ENCODE results near the gene CACFD1.

The CACFD1 gene

GRCh38 chr9:133484671-133485437 lies 25.1 kb downstream of the CACFD1 start:
- DNase-seq (ENCODE audit: low read depth) = no peak

GRCh38 chr9:133485531-133486260 lies 25.9 kb downstream of the CACFD1 start:
- DNase-seq (ENCODE audit: low read depth) = no peak

GRCh38 chr9:133487331-133487725 lies 27.6 kb downstream of the CACFD1 start:
- no peak for DNase-seq (ENCODE audit: low read depth)

- no peak for DNase-seq (ENCODE audit: low read depth)
Measured at GRCh38 chr9:133488686-133489252, 29.0 kb downstream of the CACFD1 start.

- DNase-seq (ENCODE audit: low read depth) = no peak
Measured at GRCh38 chr9:133489253-133490190, 29.7 kb downstream of the CACFD1 start.

GRCh38 chr9:133490201-133490681 lies 30.5 kb downstream of the CACFD1 start:
- DNase-seq (ENCODE audit: low read depth) = no peak

- no peak for DNase-seq (ENCODE audit: low read depth)
Measured at GRCh38 chr9:133490865-133491655, 31.3 kb downstream of the CACFD1 start.

GRCh38 chr9:133491656-133491925 lies 31.8 kb downstream of the CACFD1 start:
- no peak for DNase-seq (ENCODE audit: low read depth)

GRCh38 chr9:133492061-133493021 lies 32.6 kb downstream of the CACFD1 start:
- DNase-seq (ENCODE audit: low read depth) = no peak

GRCh38 chr9:133493428-133493827 lies 33.6 kb downstream of the CACFD1 start:
- no peak for DNase-seq (ENCODE audit: low read depth)

- no peak for DNase-seq (ENCODE audit: low read depth)
Measured at GRCh38 chr9:133493845-133494540, 34.2 kb downstream of the CACFD1 start.

GRCh38 chr9:133494636-133495326 lies 35.0 kb downstream of the CACFD1 start:
- no peak for DNase-seq (ENCODE audit: low read depth)

GRCh38 chr9:133495327-133496293 lies 35.8 kb downstream of the CACFD1 start:
- DNase-seq (ENCODE audit: low read depth) = no peak

GRCh38 chr9:133496861-133497842 lies 37.4 kb downstream of the CACFD1 start:
- DNase-seq (ENCODE audit: low read depth) = no peak

- no peak for DNase-seq (ENCODE audit: low read depth)
Measured at GRCh38 chr9:133499132-133499891, 39.5 kb downstream of the CACFD1 start.

GRCh38 chr9:133499892-133500270 lies 40.1 kb downstream of the CACFD1 start:
- no peak for DNase-seq (ENCODE audit: low read depth)
